Calu3 (cell line): ENCODE measurements around the gene PNPLA1. TPM values are rescaled to one million over a fixed set of nuclear protein-coding genes. Genes with fewer than 3 reads are reported as not detected.

Experiments used
- BruUV-seq: library from RNA; stranded (reverse); fragments of 400-500 nt; replicated peaks from 2 replicates; lab custom pipeline; 2021; lab: Mats Ljungman, UMichigan
- CTCF ChIA-PET: fragments of 300-600 bp; sonication (Branson Sonifier 250); formaldehyde crosslinking; loops from one replicate; lab custom pipeline; 2022; ENCODE audit warnings: antibody characterized with exemption; lab: Charles Lee
- DNase-seq: peaks from one replicate; pipeline ENCODE4 v3.0.0; 2022
- H3K27ac Mint-ChIP-seq: one replicate; pipeline ENCODE4 v1.8.0; 2022; ENCODE audit warnings: mixed read lengths; ENCODE audit not compliant: unreplicated experiment
- H3K27me3 Mint-ChIP-seq: one replicate; pipeline ENCODE4 v1.8.0; 2022; ENCODE audit warnings: mixed read lengths; ENCODE audit not compliant: unreplicated experiment
- H3K36me3 Mint-ChIP-seq: one replicate; pipeline ENCODE4 v1.8.0; 2022; ENCODE audit warnings: mild to moderate bottlenecking, moderate library complexity, mixed read lengths; ENCODE audit not compliant: insufficient read depth, unreplicated experiment
- H3K4me1 Mint-ChIP-seq: one replicate; pipeline ENCODE4 v1.8.0; 2022; ENCODE audit warnings: mild to moderate bottlenecking, low read depth, mixed read lengths; ENCODE audit not compliant: unreplicated experiment
- H3K4me3 Mint-ChIP-seq: one replicate; pipeline ENCODE4 v1.8.0; 2022; ENCODE audit warnings: mild to moderate bottlenecking, low read depth, moderate library complexity, mixed read lengths; ENCODE audit not compliant: unreplicated experiment
- H3K9me3 Mint-ChIP-seq: one replicate; pipeline ENCODE4 v1.8.0; 2022; ENCODE audit warnings: low read depth, mixed read lengths; ENCODE audit not compliant: unreplicated experiment
- intact Hi-C: fragments of 100-400 bp; cut with micrococcal nuclease; formaldehyde crosslinking; loops from one replicate; pipeline ENCODE4 v1.10.0; 2022; ENCODE audit not compliant: unreplicated experiment
- total RNA-seq: library from RNA; stranded (reverse); gene quantifications from 2 replicates; pipeline ENCODE4 v1.2.3, GENCODE V29; 2022
- TF ChIP-seq, protein P1 (sequence below): fragments of 200-600 bp; IDR thresholded peaks from one replicate; pipeline ENCODE4 v1.8.0; 2022; ENCODE audit warnings: antibody characterized with exemption; ENCODE audit not compliant: unreplicated experiment

PNPLA1 gene
- total RNA-seq, 1 experiment from 2014 or later, result 0.19 TPM

DNA sequence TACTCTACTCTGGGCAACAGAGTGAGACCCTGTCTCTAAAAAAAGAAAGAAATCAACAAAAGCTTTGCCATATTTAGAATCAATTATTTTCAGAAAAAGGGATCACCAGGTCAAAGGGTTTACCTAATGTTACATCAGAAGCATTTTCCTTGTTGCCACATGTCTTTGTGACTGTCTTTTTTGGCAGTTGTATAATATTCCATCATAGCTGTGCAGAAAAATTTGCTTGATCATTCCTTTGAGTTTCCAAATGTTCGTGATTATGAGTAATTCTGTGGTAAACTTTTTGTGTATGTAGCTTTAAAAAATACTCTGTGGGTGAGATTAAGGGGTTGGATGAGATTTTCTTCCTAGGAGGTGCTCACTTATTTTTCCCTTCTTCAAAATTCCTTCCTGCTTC, 26.4 kb downstream of the PNPLA1 start:
- Mint-ChIP-seq H3K36me3 (no peaks in the 10 kb centered on the region), H3K4me1 (peaks cover 8% of the 10 kb centered on the region), H3K9me3 (no peaks in the 10 kb centered on the region), H3K4me3 (no peak overlapping the region), H3K27ac (no peak overlapping the region), H3K27me3 (peaks cover 47% of the 10 kb centered on the region)
- intact Hi-C loops, result no loop called here
- CTCF ChIA-PET, result interaction anchor here (0.6 to 1.0 kb wide), 3 partner anchors 9 to 144 kb away, joined by 4 read pairs; no protein-coding TSS in a partner anchor
- TF ChIP-seq, protein P1, sequence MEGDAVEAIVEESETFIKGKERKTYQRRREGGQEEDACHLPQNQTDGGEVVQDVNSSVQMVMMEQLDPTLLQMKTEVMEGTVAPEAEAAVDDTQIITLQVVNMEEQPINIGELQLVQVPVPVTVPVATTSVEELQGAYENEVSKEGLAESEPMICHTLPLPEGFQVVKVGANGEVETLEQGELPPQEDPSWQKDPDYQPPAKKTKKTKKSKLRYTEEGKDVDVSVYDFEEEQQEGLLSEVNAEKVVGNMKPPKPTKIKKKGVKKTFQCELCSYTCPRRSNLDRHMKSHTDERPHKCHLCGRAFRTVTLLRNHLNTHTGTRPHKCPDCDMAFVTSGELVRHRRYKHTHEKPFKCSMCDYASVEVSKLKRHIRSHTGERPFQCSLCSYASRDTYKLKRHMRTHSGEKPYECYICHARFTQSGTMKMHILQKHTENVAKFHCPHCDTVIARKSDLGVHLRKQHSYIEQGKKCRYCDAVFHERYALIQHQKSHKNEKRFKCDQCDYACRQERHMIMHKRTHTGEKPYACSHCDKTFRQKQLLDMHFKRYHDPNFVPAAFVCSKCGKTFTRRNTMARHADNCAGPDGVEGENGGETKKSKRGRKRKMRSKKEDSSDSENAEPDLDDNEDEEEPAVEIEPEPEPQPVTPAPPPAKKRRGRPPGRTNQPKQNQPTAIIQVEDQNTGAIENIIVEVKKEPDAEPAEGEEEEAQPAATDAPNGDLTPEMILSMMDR, result no peak
- BruUV-seq, result no TSS peak
- no peak for DNase-seq

DNA sequence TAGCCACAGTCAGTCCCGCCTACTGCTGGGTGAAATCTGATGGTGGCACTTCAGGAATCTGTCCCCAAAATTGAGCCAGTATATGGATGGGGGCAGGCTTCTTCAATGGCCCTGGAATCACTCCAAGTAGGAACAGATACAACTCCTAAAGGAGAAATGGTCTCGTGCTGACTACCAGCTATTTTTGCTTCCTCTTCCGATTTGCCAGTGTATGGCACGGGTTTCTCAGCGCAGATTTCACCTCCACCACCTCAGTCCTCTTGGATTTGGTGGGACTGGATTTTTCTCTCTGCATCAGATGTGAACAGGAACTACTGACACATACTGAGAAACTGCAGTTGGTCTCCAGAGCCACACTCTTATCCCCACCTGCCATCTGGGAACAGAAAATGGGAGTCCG, 27.2 kb downstream of the PNPLA1 start:
- Mint-ChIP-seq H3K27me3 (peaks cover 56% of the 10 kb centered on the region), H3K4me1 (peaks cover 10% of the 10 kb centered on the region), H3K4me3 (no peak overlapping the region), H3K36me3 (no peaks in the 10 kb centered on the region), H3K27ac (no peak overlapping the region), H3K9me3 (no peaks in the 10 kb centered on the region)
- TF ChIP-seq, protein P1, result no peak
- CTCF ChIA-PET, result interaction anchor here (0.6 to 1.0 kb wide), 3 partner anchors 10 to 144 kb away, joined by 4 read pairs; no protein-coding TSS in a partner anchor
- intact Hi-C loops, result no loop called here
- no peak for DNase-seq
- no TSS peak for BruUV-seq

DNA sequence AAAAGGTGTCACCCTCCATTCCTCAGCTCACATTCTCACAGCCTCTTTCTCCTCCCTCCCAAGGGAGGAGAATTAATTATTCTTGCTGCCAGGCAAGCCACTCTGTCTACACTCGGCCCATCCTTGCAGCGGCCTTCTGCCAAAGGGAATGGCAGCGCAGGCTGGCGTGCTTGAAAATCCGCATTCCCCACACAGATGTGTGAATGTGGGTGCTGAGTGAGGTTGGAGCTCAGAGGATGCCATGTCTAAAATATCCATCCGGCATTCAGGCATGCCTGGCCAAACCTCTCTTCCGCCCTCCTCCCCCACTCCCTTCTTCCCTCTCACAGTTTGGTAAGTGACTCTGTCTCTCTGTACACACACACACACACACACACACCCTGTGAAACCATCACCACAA, 27.7 kb downstream of the PNPLA1 start:
- Mint-ChIP-seq H3K9me3 (no peaks in the 10 kb centered on the region), H3K4me1 (peaks cover 14% of the 10 kb centered on the region), H3K4me3 (no peak overlapping the region), H3K27me3 (peaks cover 59% of the 10 kb centered on the region), H3K36me3 (no peaks in the 10 kb centered on the region), H3K27ac (no peak overlapping the region)
- intact Hi-C loops, result no loop called here
- no TSS peak for BruUV-seq
- CTCF ChIA-PET, result interaction anchor here (1.0 to 1.6 kb wide), 2 partner anchors 10 to 64 kb away, joined by 4 to 5 read pairs; no protein-coding TSS in a partner anchor
- no peak for DNase-seq
- TF ChIP-seq, protein P1, result no peak

DNA sequence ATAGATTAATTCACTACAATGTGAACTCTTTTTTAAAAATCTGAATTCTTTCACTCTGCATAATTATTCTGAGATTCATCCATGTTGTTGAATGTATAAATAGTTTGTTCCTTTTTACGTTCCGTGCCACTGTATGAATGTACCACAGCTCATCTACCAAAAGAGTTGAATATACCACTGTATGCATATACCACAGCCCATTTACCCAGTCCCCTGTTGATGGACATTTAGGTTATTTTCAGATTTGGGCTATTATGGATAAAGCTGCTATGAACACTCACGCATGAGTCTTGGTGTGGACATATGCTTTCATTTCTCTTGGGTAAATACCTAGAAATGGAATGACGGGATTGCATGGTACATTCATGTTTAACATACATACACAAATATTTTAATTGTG, 28.2 kb downstream of the PNPLA1 start:
- no peak overlapping the region for H3K4me3 Mint-ChIP-seq
- no peaks in the 10 kb centered on the region for H3K36me3 Mint-ChIP-seq
- peaks cover 16% of the 10 kb centered on the region for H3K4me1 Mint-ChIP-seq
- no peak overlapping the region for H3K27ac Mint-ChIP-seq
- intact Hi-C loops, result no loop called here
- TF ChIP-seq, protein P1, result no peak
- CTCF ChIA-PET, result interaction anchor here (0.6 to 1.6 kb wide), 3 partner anchors 63 to 382 kb away, joined by 4 to 5 read pairs (median 4); no protein-coding TSS in a partner anchor
- BruUV-seq, result no TSS peak
- H3K9me3 Mint-ChIP-seq, result no peaks in the 10 kb centered on the region
- no peak for DNase-seq
- peaks cover 59% of the 10 kb centered on the region for H3K27me3 Mint-ChIP-seq
